Astrocyte of the spinal cord (primary cell): ENCODE results near the gene SLC22A31.
A peak's percentile ranks its signal among the peaks of the same experiment; 100 is the strongest.
"Not testable (repeated sequence)": the region's sequence is repeated elsewhere in the genome, so short reads cannot be mapped to it uniquely, and the experiment has no call there.

Source experiments
- DNase-seq: peaks from one replicate; pipeline ENCODE4 v3.0.0; 2011; ENCODE audit warnings: low read depth, low spot score
- H3K4me3 ChIP-seq: 2 replicates; pipeline ENCODE4 v1.5.1; 2011; ENCODE audit warnings: low read depth, mild to moderate bottlenecking, low read length, moderate library complexity
- in situ Hi-C: cut with HindIII; loops from 2 replicates; pipeline ENCODE4 v1.10.0; 2017; ENCODE audit warnings: low sequenced_read_pairs
- TF ChIP-seq, protein P1 (sequence below): IDR thresholded peaks from 2 replicates; pipeline ENCODE4 v1.5.1; 2012; ENCODE audit warnings: low read depth, mild to moderate bottlenecking, low read length, inconsistent platforms

SLC22A31 gene

DNA sequence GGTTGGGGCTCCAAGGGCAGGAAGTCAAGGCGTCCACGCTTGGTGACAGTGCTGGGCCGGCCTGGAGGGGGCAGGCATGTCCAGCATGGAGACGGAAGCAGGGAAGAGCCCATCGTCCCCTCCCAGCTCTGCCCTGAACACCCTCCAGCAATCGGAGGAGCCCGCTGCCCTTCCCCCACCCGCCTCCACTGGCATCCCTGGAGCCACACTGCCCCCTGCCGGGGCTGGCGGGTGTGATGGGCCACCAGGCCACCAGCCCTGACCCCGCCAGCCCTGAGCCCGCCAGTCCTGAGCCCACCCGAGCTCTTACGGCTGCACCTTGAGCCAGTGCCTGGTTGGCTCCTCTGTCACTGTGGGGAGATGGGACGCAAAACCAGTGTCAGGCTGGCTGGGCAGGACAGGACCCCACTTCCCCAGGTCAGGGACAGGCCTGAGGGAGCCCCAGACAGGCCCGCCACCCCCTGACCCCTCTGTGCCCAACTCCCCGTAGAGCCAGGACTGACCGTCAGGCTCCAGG is 32.9 kb downstream of the SLC22A31 start:
- no peak overlapping the region for H3K4me3 ChIP-seq
- DNase-seq, result peak; percentile 46
- in situ Hi-C loops, result no loop called here
- TF ChIP-seq, protein P1, sequence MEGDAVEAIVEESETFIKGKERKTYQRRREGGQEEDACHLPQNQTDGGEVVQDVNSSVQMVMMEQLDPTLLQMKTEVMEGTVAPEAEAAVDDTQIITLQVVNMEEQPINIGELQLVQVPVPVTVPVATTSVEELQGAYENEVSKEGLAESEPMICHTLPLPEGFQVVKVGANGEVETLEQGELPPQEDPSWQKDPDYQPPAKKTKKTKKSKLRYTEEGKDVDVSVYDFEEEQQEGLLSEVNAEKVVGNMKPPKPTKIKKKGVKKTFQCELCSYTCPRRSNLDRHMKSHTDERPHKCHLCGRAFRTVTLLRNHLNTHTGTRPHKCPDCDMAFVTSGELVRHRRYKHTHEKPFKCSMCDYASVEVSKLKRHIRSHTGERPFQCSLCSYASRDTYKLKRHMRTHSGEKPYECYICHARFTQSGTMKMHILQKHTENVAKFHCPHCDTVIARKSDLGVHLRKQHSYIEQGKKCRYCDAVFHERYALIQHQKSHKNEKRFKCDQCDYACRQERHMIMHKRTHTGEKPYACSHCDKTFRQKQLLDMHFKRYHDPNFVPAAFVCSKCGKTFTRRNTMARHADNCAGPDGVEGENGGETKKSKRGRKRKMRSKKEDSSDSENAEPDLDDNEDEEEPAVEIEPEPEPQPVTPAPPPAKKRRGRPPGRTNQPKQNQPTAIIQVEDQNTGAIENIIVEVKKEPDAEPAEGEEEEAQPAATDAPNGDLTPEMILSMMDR, result peak; percentile 82

DNA sequence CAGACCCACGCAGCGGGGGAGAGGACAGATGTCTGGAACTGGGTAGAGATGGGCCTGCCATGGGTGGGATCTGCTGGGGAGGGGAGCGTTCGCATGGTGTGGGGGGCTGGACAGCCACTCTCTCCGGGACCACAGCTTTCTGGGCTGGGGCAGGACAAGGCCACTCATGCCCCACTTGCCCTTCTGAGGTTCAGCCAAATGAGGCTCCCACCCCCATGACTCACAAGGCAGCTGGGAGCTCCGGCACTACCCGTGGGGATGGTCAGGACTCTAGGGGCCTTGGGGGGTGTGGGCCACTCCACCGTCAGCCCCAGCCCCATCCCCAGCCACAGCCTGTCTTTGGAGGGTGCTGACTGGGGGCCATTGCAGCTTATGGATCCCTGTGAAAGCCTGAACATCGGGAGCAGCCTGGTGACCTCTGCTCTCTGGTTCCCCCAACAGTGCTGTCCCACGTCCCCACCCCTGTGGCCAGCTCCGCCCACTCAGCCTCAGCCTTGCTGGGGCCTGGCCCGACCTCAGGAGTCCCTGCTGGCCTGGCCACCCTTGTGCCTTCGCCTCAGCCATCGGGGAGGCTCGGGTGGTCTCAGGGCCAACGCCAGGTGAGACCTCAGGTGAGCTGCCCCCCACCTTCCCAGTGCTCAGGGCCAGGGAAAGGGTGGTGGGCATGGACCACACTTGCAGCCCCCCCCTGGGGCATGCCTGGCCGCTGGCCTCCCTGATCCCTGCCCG is 33.5 kb downstream of the SLC22A31 start:
- no peak for DNase-seq
- TF ChIP-seq, protein P1, result no peak
- H3K4me3 ChIP-seq, result no peak overlapping the region
- in situ Hi-C loops, result no loop called here

DNA sequence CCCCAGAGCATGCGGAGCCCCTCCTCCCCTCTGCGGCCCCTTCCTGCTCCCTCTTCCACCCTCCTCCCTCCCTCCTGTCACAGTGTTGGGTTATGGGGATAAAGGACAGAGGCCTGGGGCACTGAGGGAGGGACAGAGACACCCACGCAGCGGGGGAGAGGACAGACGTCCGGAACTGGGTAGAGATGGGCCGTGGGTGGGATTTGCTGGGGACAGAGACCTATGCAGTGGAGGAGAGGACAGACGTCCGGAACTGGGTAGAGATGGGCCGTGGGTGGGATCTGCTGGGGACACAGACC is 34.7 kb downstream of the SLC22A31 start:
- in situ Hi-C loops, DNase-seq, H3K4me3 ChIP-seq: not testable (repeated sequence)

DNA sequence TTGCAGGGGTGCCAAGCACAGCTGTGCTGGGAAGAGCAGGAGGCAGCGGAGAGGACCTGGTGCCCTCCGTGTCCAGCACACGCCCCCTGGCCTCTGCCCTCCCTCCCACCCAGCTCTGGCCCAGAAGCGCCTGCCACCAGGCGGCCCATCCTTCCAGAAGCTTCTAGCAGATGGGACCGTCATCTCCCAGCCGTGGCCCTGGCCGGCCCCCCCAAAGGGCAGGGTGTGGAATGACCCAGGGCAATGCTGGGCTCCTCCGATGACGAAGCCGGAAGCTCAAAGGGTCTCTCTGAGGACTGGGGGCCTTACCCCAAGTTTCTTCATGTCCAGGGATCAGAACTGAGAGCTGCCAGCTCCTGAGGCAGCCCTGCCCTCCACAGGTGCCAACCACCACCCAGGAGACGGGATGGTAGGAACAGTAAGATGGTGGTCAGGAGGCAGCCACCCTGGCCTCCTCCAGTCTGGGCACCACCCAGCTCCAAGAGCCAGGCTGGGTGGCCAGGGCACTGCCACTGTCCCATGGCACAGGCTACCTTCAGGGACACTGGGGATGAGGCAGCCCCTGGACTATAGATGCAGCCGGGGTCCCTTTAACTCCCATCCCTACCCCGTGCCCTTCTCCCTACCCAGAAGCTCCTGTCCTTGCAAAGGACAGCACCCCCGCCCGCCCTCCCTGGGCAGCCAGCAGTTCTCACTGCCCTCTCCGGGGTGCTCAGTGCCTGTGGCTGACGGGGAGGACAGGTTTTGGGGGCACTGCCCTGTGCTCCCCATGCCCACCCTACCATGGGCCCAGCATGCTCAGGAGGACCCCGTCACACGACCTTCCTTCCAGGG is 35.3 kb downstream of the SLC22A31 start:
- DNase-seq, result no peak
- in situ Hi-C loops, result no loop called here
- TF ChIP-seq, protein P1, result no peak

DNA sequence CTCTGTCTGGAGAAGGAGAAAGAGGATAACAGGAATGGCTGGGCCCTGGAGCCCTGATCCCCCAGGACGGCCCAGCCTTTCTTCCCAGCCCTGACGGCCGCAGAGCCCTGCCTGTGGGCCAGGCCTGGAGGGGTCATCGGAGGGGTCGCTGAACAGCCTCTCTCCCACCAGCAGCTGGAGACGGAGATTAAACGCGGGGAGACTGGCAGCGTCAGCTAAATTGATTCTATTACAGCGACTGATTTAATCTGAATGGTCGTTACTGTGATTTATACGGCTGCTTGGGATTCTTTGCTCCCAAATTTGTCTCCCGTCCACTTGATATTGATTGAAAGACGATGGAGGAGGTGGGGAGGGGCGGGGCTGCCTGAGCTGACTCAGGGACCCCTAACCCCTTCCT is 35.9 kb downstream of the SLC22A31 start:
- H3K4me3 ChIP-seq, result no peak overlapping the region
- in situ Hi-C loops, result no loop called here
- DNase-seq, result no peak
- TF ChIP-seq, protein P1, result no peak

More for the DNA sequence above, 35.3 kb downstream of the SLC22A31 start:
- no peak overlapping the region for H3K4me3 ChIP-seq

DNA sequence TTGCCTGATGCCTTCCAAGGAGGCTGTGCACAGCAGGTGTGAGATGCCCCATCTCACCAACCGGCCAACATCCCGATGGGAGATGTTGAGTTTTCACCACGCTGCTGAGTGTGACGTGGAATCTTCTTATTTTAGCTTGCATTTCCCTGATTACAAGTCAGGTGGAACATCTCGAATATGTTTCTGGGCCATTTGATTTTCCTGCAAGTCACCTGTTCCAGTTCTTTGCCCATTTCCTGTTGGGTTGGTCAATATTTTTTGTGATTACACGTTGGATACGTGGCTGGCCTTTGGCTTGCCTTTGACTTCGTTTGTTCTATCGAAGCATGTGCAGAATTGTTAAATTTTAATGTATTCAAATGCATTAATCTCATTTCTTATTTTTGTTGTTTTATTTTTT is 37.0 kb downstream of the SLC22A31 start:
- in situ Hi-C loops, result no loop called here
- no peak for DNase-seq
- TF ChIP-seq, protein P1, result no peak
- no peak overlapping the region for H3K4me3 ChIP-seq
